Right lung (tissue), 5 donors: Measurements from ENCODE around the gene SPRY1. TPM values are rescaled to one million over a fixed set of nuclear protein-coding genes. Genes with fewer than 3 reads are reported as not detected.

Source experiments
- DNase-seq, 2 donors: peaks; one replicate each; pipeline ENCODE4 v3.0.0-alpha.2; 2013
- polyA plus RNA-seq, 5 donors: library from polyadenylated mRNA; unstranded; fragments of 120-200 nt; gene quantifications; one replicate each; pipeline versions ENCODE4 v1.2.1 to v1.2.3, GENCODE V29; 2013; ENCODE audit warnings: inconsistent platforms in 1 of 5, low replicate concordance in 1 of 5; ENCODE audit not compliant: insufficient read length in 5 of 5, insufficient read depth in 1 of 5

Gene SPRY1
- polyA plus RNA-seq, 5 donors, result 78.7 to 136 (median 95.1) TPM

DNA sequence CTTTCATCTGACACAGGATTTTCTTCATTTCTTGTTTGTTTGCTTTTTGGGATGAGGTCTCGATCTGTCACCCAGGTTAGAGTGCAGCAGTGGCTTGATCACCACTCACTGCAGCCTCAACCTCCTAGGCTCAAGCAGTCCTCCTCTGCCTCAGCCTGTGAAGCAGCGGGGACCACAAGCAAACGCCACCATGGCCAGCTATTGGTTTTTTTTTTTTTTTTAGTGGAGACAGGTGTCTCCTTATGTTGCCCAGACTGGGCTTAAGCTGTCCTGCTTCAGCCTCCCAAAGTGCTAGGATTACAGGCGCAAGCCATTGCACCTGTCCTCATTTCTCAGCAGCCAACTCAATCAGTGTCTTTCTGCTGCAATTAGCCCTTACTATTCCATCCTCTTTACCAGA, 10.3 kb downstream of the SPRY1 start:
- DNase-seq, result no peak

GRCh38 chr4:123408471-123409084, 12.0 kb downstream of the SPRY1 start:
- DNase-seq, result no peak

- DNase-seq, result no peak
Observed at GRCh38 chr4:123409334-123409733, 12.7 kb downstream of the SPRY1 start.

GRCh38 chr4:123411514-123411913, 14.9 kb downstream of the SPRY1 start:
- DNase-seq, result no peak

DNA sequence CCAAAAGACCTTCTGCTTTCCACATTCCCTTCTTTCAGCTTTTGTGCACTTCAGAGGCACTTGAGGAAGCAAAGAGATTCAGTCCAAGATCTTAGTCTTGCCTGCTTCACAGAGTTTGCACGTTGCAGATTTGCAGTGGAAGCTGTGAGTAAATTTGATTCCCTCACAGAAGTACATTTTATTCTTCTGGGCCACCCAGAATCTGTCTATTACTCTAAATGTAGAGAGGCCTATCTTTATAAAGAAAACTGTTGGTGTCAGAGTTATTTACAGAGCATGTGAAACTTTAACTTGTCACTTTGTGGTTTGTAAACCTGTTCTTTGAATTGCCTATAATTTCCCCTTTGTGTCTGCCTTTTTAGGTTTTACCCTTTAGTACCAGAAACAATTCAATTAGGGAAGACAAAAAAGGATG, 15.5 kb downstream of the SPRY1 start:
- DNase-seq, result no peak

- no peak for DNase-seq
Observed at GRCh38 chr4:123412700-123413512, 16.3 kb downstream of the SPRY1 start.

GRCh38 chr4:123415576-123415975, 19.0 kb downstream of the SPRY1 start:
- no peak for DNase-seq

GRCh38 chr4:123415977-123416376, 19.4 kb downstream of the SPRY1 start:
- no peak for DNase-seq

DNA sequence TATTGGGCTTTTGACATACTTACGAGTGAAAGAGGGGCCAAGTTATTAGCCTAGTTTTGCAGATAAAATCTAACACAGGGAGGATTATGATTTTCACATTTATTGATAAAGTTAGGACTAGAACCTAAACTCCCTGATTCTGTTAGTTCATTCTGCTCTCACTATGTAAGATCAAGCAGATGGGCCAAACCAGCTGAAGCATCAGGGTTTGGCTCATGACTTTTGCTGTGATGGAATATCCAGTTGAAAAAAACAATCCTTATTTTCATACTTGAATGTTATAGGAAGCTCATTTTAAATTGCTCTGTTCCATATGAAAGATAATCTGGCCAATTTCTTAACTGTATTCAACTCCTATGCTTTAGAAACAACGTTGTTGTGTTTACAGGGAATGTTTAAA, 21.2 kb downstream of the SPRY1 start:
- no peak for DNase-seq

DNA sequence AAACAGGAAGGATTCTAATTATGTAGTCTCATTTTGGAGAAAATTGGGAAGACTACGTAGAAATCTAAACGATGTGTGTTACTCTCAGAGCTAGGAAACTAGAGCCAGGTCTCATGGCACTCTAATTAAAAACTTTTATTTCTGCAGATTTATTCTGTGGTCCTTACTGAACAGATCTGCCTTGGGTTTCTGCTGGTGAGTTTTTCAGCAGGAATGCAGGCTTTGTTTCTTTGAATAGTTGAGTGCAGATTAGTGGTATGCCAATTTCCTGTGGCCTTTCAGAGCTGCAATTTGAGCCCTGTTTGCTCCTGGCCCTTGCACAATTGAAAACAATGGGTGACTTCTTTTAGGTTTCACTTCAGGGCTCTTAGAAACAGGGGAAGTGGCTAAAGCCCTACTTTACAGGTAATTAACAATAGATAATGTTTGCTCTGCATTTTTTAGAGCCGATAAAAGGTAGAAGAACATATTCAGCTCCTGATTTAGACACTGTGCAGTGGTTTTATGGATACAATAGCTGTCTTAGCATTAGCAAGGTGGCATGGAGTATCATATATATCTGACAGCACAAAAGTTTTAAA, 21.8 kb downstream of the SPRY1 start:
- DNase-seq, result peak in 1 of 2 donors; percentile 49

DNA sequence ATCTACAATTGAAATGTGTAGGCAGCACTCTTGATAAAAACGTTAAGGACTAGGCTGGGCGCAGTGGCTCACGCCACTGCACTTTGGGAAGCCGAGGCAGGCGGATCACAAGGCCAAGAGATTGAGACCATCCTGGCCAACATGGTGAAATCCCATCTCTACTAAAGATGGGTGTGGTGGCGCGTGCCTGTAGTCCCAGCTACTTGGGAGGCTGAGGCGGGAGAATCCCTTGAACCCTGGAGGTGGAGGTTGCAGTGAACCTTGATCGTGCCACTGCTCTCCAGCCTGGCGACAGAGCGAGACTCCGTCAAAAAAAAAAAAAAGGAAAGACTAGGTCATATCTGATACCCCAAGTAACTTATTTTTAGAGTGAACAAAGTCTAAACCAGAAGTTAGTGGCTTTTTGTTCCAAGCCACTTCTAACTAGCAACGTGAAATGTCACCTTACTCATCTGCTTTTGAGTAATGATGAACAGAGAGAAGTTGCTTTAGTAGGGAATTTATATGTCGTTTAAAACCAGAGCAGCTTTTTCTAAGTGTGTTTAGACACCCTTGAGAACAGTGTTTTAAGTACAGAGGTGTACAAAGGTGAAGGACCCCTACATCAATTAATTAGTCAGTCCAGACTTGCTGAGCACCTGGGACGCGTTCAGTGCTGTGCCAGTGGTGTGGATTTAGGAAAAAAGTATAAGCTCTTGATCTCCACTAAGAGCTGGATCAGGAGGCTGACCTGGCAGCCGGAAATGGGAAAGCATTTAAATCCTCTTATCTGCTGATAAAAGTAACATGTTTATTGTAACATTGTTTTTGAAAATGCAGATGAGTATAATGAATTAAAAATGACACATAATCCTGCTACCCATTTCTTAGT, 23.5 kb downstream of the SPRY1 start:
- DNase-seq, result no peak

- peak; percentile 73 to 75 for DNase-seq
Observed at GRCh38 chr4:123421227-123421936, 24.8 kb downstream of the SPRY1 start.

DNA sequence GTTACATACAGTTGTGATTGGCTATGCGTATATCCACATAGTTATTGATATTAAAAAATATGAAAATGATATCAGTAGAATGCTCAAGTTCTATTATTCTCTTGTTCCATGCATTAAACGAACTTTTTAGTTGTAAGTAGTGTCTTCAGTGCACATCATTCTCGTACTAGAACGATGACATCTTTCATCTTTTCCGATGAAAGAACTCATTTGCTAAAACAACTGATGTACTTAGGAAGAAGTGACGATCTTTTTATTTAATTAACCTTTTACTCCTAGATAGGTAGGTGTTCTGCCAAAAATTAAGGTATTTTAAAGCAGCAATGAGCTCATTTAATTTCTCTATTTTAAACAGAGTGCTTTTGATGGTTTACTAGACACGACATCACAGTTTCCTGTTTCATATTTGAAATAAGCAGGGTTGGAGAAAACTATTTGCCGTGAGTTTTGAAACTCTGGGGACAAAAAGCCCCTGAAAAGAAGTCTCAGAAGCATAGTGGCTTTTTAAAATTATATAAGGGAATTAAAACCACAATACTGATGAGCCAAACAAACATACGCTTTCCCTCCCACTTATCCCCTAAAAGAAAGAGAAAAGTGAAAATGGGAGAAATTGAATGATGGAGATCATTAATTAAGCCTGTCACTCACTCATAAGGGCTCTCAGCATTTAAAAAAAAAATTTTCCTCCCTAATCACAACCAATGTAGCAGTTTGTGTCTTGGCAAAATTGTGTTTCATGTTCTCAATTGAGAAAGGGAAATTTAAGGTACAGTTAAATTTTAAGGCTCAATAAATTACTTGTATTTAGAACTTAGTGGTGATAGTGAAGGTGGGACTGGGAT, 25.6 kb downstream of the SPRY1 start:
- DNase-seq, result no peak

- no peak for DNase-seq
Observed at GRCh38 chr4:123423819-123424218, 27.2 kb downstream of the SPRY1 start.

- DNase-seq, result no peak
Observed at GRCh38 chr4:123427951-123428350, 31.4 kb downstream of the SPRY1 start.

GRCh38 chr4:123430031-123430430, 33.4 kb downstream of the SPRY1 start:
- DNase-seq, result no peak

DNA sequence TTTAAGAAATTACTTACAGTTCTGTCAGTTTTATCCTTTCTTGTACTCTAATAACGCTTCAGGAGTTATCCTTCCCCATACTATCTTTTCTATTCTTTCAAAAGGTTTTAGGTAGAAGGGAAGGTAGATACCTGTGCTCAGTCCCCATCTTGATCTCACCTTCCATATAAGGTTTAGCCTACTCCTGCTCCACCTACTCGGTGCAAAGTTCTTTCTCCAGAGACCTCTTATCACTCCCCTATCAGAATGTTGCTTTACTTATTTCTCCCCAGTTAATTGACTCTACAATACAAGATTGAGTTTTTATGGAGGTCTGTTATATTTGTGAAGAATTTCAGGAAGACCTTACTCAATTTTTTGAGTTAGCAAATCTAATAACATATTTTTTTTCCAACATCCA, 33.9 kb downstream of the SPRY1 start:
- DNase-seq, result no peak

DNA sequence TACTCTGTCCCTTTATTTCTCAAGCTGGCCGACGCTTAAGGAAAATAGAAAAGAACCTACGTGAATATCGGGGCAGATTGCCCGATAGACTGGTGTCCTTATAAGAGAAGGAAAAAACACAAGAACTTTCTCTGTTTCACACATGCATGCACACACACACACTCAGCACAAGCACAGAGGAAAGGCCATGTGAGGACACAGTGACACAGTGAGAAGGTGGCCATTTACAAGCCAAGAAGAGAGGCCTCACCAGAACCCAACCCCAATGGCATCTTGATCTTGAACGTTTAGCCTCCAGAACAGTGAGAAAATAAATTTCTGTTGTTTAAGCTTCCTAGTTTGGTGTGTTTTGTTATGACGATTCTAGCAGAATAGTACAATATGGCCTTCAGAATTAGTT, 37.0 kb downstream of the SPRY1 start:
- no peak for DNase-seq

- no peak for DNase-seq
Observed at GRCh38 chr4:123433976-123434375, 37.4 kb downstream of the SPRY1 start.
